GM21717 (cell line): ENCODE data around the gene MAG.
"Not testable (repeated sequence)": the region's sequence is repeated elsewhere in the genome, so short reads cannot be mapped to it uniquely, and the experiment has no call there.

Experiments used
- ATAC-seq: cut with Tn5 transposase; IDR thresholded peaks from one replicate; pipeline ENCODE4 v1.9.1; 2021; ENCODE audit warnings: mild to moderate bottlenecking, moderate library complexity; ENCODE audit not compliant: unreplicated experiment

MAG gene

DNA sequence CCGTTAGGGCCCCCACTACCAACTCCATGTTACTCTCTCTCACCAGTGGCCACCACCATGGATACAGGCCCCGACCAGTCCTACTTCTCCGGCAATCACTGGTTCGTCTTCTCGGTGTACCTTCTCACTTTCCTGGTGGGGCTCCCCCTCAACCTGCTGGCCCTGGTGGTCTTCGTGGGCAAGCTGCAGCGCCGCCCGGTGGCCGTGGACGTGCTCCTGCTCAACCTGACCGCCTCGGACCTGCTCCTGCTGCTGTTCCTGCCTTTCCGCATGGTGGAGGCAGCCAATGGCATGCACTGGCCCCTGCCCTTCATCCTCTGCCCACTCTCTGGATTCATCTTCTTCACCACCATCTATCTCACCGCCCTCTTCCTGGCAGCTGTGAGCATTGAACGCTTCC, 66.9 kb downstream of the MAG start:
- ATAC-seq, result not testable (repeated sequence)

DNA sequence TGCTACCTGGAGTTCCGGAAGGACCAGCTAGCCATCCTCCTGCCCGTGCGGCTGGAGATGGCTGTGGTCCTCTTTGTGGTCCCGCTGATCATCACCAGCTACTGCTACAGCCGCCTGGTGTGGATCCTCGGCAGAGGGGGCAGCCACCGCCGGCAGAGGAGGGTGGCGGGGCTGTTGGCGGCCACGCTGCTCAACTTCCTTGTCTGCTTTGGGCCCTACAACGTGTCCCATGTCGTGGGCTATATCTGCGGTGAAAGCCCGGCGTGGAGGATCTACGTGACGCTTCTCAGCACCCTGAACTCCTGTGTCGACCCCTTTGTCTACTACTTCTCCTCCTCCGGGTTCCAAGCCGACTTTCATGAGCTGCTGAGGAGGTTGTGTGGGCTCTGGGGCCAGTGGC, 67.4 kb downstream of the MAG start:
- ATAC-seq, result not testable (repeated sequence)

DNA sequence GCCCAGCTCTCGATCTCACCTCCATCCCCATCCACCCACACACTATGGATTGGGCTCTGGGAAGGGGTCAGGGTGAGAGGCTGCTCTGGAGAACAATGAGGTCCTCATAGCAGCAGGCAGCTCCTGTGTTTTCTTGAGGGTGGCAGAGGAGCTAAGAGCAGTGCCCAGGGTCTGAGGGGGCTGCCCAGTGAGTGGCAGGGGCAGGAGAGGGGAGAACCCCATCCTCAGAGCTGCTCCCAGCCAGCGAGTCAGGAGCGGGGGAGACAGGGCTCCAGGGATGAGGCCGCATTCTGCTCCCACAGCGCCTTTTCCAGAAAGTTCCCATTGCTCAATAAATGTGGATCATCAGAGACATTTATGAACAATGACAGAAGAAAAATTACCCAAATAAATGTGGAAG, 68.1 kb downstream of the MAG start:
- ATAC-seq, result not testable (repeated sequence)

DNA sequence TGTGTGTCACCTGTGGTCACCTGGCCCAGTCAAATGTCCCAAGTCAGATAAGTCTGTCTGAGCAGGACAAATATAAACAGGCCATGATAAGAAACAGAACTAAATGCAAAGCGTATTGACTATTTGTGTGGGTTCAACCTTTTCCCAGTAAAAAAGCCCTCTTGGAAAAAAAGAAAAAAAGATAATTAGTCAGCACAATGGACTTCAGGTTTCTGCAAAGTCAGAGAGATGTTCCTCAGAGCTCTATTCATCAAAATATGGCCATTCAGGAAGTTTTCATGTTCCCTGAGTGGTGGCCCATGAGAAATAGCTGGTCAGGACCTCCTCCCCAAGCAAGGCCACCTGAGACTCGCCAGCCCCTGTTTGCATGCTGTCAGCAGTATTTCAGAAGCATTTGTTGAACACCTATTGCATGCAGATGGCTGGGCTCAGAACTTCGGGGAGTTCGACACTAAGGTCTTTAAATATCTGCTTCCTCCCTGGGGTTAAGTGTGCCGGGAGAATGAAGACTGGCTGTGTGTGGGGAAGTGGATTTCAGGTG, 69.0 kb downstream of the MAG start:
- no peak for ATAC-seq

DNA sequence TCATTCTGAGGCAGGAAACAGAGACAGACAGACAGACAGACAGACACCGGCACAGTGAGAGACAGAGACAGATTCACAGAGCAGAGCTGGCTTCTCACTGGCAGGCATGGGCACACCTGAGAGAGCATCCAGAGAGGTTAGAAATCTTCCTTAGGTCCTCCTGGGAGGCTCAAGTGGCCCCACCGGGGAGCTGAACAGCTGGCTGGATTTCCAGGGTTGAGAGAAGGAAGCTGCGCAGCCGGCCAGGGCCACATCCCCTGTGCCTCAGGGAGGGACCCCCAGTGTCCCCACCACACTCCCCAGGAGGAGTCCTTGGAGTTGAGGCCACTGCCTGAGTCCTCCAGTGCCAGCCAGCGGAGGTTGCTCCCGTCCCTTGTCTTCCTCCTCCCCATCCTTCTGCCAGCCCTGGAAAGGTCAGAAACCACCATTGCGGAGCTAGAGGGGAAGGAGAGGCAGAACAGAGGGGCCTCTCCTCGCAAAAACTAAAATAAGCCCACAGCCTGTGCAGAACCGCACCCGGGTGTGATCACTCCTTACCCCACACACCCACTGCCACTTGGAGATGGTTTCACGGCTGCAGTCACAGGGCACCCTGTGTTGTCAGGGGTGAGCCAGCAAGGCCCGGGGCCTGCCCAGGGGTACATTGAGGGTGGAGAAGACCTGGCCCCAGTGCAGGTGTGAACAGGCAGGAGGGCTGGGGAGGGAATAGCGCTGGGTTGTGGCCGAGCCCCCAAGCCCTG, 70.5 kb downstream of the MAG start:
- no peak for ATAC-seq

DNA sequence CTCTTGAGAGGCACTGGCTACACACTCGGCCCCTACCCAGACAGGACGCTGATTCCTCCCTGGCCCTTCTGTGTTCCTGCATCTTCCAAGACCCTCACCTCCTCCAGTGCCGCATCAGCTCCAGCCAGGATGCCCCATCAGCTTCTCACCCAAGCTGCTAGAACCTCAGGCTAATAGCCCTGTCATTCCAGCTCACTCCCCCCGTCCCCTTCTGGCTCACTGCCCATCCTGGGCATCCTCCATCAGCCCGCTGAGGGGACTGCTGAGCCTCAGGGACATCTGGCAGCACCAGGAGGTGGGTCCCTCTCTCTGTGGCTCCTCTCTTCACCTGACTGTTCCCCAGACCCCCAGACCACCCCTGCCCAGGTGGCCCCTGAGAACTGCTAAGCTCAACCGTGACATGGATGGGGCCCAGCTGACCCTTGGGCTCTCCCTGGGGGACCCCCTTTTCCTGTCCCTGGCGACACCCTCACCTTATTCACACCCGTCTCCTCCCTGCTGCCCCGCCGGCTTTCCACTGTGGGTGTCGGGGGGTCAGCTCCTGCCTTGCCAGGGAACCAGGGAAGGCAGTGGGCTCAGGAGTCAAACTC, 71.1 kb downstream of the MAG start:
- no peak for ATAC-seq
